Middle frontal gyrus (tissue), 1 donor: ENCODE data around the gene MCF2L2.
"Not testable (repeated sequence)": the region's sequence is repeated elsewhere in the genome, so short reads cannot be mapped to it uniquely, and the experiment has no call there.

ENCODE experiments used
- DNase-seq: peaks from one replicate; pipeline ENCODE4 v3.0.0-alpha.2; 2015; ENCODE audit warnings: low spot score; ENCODE audit errors: extremely low spot score

Gene MCF2L2

DNA sequence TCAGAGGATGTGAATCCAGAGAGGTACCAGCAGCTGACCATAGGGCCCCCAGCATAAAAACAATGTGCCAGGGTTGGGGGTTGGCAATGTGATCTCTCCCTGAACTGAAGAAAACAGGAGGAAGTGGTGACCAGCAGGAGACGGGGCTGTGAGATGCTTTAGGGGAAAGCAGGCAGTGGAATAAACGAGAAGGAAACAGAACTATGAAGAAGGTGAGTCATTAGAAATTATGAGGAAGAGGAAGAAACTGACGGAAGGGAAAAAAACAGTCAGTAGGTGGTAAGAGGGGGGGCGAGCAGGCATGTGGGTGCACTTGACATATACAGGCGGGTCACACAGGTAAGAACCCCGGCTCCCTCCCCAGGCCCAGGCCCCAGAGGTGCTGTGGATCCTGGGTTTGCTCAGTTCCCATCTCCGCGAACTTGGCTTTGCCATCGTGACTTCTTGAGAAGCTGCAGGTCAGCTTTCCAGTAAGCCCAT is 217.5 kb downstream of the MCF2L2 start:
- DNase-seq = no peak

DNA sequence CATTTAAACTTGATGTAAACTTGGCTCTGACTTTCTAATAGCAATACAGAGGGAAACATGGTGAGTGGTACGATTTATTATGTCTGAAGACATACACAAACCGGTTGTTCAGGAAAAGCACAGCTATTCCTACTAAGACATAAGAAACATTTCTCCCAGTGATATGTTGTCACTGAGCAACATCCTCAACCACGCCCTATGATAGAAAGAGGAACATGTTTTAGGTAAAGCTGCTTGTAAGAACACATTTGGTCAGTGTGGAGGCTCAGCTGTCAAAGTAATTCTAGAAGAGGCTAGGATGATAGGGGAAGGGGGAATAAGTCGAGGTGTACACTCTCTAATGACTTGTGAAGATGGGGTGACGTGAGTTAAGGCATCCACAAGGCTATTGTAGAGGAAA is 218.1 kb downstream of the MCF2L2 start:
- no peak for DNase-seq

DNA sequence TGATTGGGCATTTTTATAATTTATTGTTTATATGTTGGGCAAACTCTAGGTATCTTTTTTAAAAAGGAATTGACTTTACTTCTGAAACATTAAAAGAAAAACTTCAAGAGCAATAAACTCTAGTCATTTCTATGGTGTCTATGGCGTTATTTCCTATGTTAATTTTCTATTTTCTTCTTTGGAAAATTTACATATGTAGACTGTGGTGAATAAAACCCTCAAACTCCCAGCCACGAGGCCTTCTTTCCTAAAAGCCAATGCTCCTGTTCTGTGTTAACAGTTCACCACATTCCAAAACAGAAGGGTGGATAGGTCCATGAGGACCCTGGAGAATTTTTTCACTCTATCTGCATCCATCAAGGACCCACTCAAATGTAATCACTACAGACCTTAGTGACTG is 219.6 kb downstream of the MCF2L2 start:
- DNase-seq = no peak

DNA sequence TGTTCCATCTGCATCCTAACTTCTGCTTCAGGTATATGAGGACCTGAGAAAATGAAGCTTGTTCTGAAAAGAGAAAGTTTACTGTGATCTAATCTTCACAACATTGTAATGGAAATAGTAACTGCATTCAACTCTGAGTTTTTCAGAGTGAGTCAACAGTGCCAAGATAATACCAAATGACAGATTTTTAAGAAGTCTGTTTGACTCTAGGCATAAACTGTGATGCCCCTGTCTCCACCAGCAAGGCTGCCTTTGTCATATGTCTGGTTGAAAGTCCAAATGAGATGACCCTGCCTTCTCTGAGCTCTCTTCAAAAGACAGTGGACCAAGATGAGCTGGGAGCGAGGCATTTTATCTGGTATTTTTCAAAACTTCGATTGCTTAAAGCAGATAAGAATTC is 220.2 kb downstream of the MCF2L2 start:
- no peak for DNase-seq

DNA sequence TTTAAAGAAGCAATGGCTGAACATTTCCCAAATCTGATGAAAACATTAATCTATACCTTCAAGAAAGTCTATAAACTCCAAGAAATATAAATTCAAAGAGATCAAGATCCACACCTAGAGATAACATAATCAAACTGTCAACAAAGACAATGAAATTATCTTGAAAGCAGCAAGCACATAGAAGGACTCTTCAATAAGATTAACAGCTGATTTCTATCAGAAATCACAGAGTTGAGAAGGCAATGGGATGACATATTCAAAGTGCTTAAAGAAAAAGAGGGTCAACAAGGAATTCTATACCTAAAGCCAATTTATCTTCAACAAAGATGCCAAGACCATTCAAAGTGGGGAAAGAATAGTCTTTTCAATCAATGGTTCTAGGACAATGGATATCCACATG is 224.7 kb downstream of the MCF2L2 start:
- DNase-seq = no peak

DNA sequence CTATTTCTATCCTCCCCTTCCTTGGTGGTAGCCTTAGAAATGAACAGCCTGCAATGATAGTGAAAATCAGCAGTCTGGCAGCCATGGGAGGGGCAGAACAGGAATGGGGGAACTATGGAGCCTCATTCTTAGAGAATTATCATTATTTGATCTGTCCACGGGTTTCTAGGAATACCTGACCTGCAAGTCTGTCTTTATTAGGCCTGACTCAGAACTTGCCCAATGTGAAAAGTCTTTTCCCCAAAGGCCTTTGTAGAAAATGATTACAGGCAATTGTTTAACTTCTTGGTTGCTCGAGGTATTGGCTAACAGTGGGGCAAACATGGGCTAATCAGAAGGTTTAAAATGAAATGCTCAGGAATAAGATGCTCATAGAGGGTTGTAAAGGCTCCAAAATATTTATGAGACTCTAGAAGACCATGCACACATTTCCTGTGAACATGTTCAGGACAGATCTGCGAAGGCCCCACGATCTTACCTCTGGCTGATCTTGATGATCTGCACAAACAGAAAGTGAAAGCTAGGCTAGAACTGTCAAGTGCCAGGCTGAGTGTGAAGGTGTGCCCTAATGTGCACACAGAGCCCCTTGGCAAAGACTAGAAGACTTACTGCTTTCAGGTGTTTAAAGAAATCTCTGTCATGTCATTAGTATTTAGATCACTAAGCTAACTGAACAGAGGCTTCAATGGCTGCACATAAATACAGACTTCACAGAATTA is 226.3 kb downstream of the MCF2L2 start:
- no peak for DNase-seq

DNA sequence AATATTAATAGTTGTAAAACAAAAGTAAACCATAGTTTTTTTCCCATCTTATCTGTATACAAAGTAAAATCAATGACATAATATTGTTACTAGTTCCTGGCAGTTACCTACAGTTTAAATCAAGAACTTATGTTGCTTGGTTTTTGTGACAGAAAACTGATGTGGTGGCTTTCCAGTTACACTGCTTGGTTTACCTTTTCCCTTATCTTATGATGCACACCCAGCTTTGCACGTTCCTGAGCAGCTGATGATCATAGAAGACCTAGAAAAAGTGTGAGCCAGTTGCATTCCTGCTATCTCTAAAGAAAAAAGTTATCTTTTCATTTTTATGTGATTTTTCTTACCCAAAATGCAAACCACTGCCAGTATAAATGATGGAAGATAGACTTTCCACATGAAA is 229.5 kb downstream of the MCF2L2 start:
- DNase-seq = no peak

DNA sequence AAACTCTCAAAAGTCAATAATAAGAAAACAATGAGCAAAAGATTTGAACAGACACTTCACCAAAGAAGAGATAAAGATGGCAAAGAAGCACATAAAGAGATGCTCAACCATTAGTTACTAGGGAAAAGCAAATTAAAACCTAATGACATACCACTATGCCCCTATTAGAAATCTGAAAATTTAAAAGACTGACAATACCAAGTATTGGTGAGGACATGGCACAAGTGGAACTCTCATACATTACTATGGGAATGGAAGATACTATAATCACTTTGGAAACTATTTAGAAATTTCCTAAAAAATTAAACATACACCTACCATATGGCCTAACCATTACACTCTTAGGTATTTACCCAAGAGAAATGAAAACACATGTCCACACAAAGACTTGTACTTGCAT is 230.7 kb downstream of the MCF2L2 start:
- no peak for DNase-seq

DNA sequence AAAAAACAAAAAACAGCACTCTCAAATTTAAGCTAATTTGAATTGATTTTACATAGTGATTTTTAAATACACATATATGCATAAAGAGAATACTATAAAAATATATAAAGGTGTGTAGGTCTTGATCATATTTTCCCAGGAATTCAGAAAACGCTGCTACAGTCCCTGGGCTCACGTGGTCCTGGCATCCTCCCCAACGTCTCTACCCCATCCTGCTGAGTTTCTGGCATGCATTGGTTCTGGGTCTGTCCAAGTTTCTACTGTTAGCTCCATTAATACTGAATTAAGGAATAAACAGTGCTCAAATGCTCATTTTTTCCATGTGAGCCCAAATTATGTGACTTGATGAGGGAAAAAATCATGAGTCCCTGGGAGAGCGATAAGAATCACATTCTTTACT is 233.2 kb downstream of the MCF2L2 start:
- no peak for DNase-seq

DNA sequence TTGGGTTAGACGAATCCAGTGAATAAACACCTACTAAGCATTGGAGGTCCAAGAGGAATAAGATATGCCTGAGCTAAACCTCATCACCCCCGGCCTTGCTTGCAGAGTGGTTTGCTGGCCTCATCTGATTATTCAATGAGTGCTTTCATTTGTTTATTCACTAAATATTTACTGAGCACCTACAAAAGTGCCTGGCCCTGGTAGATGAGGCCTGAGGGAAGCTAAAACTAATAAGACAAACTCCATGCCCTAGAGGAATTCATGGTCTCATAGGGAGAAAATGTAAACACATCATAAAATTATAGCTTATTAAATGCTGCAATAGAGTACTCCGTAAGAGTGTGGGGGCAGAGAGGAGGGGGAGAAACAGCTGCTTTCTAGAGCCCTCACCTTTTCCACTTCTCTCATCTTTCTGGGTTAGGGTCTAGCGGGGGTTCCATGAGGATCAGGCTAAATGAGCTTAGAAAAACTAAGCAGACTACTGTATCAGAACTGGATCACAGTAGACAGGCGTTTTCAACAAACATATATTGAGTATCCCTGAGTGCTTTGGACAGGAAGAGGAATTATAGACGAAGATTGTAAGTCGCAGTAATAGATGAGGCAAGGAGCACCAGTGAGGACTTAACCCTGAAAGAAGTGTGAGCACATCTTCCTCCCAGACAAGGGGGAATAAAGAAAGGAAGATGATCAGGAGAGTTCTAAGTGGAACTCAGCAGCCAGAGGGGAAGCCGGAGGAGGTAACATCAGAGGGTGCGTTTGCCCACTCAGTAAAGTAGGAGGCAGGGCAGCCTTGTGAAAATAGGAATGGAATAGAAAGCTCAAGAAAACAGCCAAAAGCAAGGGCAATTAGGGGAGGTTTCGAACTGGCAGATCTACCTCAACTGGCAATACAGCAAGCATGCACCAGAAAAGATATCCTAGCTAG is 234.4 kb downstream of the MCF2L2 start:
- DNase-seq = no peak

DNA sequence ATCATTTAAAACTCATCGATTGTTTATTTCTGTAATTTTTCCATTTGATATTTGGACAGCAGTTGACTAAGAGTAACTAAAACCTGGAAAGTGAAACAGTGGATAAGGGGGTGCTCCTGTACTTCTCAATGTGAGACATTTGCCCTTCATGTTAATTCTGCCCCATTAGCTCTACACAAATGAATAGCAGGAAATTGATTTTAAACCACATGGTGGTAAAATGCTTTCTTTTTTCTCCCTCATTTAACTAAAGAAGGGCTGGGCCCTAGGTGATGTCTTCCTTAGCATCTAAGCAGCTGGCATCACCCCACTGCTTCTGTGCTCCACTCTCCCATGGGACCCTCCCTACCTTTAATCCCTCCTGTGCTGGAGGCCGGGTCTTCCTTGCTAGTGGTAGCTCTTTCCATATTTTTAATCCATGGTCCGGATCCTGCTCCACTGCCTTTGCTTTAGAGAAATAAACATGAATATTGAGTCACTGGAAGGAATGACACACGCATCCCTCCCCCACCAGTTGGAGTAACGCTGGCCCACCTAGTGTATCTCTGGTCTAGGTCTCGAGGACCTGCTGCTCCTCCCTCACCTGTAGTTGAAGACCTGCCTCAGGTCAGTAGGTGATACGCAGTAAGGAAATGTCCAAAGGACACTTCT is 235.6 kb downstream of the MCF2L2 start:
- DNase-seq = no peak

DNA sequence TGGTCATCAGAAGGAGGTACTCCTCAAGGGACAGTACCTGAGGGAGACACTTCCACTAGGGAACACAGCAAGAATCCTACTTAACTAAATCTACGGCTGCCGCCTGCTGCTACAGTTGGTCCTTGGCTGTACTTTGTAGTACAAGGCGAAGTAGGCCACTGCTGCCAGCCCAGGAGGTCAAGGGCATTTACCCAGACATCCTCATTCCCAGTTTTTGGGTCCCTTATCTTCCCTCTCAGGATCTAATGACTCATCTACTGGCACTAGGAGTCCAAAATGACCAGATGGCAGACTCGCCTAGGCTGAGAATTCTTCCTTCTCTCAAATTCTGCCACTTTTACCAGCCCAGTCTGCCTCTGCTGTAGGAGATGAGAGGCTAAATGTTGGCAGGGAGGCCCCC is 238.8 kb downstream of the MCF2L2 start:
- no peak for DNase-seq

DNA sequence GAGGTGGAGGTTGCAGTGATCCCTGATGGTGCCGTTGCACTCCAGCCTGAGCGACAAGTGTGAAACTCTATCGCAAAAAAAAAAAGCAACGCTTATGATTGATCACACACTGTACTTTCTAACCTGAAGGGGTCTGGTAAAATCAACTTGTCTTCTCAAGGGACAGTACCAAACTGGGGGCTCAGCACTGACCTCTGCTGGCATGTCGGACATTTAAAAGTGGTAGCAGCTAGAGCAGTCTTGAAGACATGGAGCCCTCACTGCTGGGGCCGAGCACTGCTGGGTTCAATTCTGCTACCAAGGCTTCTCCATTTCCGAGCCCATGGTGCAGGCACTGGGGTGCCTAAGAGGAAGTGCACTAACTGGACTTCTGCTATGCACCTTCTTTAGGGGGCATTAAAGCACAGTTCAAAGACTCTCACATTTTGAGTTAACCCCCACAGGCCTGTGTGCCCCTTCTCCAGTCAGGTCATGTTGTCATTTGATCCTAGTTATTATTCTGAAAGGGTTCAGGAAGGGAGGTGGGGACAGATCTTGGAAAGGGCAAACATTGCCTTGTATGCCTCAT is 239.4 kb downstream of the MCF2L2 start:
- DNase-seq = no peak

DNA sequence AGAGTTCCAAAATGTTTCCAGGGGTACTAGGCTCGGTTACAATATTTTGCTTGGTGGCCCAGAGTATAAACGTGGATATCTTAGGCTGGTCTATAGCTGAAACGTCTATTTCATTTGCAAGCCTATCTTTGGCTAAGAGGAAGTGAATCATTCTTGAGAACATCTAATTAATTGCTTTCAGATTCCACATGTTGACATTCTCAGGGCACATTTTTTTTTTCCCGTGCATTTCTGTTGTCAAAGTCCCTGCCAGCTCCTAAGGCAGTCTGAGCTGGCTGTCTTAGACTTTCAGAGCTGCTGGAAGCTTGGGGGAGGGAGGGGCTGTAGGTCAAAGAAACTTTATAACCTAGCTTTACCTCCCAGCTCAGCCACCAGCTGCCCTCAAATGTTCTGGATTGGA is 242.7 kb downstream of the MCF2L2 start:
- DNase-seq = no peak

DNA sequence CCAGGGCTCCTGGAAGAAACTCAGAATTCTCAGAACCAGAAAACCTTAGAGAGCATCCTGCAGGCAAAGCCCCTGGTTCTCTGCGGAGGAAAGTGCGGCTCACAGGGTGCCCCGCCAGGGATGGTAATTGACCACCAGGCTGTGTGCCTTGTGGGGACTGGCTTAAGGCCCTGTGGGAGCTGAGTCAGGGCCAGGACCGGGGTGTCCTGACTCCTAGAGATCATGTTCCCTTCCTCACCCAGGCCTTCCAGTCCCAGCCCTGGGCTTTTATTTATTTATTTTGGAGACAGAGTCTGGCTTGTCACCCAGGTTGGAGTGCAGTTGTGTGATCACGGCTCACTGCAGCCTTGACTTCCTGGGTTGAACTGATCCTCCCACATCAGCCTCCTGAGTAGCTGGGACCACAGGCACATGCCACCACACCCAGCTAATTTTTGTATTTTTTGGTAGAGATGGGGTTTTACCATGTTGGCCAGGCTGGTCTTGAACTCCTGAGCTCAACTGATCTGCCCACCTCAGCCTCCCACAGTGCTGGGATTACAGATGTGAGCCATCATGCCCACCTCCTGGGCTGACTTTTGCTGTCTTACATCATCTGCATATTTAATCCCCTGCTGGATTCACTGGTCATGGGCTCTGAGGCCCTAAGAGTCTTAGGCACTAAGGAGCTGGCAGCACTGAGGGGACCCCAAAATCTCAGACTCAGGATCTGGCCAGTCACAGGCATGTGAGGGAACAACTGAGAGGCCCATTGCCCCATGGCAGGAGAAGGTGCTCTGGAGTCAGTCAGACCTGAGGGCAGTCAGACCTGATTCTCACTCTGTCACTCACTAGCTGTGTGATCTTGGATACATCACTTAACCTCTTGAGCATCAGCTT is 245.4 kb downstream of the MCF2L2 start:
- DNase-seq = no peak

DNA sequence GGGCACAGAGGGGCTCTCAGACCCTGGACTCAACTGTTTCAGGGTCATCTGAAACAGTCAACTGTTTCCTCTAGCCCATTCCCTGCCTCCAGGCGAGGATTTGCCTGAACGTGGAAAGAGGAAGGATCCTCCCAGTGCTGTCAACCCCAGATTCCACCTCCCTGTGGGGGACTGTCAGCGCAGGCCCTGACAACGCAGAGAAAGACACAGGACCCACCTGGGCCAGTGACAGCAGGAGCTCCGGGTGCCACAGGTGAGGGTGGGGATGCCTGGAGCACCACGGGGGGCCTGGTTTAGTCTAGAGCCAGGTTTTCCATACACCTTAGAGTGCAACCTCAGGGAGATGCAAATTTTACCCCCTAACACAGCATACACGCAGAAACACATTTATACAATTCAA is 246.3 kb downstream of the MCF2L2 start:
- DNase-seq = no peak

DNA sequence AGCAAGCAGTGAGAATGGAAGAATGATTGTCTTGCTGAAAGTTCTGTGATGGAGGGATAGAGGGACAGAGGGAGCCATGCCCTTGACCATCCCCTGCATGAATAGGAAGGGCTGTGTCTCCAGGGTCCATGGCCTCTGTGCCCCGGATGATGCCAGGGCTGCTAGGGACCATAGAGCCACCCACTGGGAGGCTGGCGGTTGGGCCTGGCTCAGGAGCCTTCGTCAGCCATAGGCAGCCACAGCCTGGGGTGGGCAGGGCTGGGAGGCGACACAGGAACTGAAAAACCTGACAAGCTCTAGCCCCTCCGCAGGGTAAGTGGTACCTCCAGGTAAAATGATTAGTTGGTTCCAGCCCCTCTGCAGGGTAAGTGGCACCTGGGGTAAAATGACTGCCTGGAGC is 246.8 kb downstream of the MCF2L2 start:
- DNase-seq = no peak

DNA sequence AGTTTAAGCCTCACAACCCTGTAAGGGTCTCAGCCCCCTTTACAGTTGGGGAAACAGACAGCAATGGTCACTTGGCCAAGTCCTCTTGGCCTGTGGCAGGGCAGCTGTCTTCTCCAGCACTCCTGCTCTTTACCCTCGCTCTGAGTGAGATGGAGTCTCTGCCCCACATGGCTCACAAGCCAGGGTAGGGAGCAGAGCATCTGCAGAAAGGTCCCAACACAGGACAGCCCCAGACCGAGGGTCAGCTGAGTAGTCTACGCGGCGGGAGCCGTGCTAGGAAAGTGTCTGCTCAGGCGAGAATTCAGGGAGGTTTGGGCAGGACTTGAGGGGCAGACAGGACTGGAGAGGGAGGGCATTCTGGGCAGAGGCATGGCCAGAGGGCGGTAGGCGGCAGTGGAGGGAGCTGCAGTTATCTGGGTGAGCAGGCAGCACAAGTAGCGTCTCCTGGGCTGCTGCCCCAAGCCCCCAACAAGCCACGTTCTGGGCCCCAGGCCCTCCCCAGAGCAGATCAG is 247.6 kb downstream of the MCF2L2 start:
- no peak for DNase-seq

DNA sequence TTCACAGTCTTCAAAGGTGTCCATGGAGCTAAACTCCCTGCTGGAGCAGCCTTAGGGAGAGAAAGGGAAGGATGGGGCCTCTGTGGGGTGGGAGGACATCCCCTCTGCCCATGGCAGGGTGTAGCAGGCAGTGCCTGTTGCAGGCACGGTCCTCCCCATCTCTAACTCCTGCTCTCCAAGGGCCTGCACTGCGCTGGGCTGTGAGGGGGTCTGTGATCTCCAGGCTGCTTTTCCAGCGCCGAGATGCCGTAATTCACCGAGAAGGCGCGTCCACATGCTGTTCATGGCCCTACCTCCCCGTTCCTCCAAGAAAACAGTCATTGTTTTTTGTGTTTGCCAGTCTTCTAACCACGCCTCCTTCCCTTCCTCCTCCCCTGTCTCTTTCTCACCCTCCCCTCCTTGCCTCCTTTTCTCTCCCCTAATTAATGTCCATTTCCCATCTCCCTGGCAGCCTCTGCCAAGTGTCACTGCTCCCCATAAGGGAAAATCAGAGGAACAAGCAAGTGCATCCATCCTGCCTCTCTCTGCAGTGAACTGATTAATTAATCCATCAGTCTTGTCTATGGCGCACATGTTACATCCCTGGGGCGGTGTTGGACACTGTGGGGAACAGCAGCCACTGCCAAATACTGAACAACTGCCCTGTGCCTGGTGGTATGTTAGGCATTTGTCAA is 248.2 kb downstream of the MCF2L2 start:
- DNase-seq = no peak

DNA sequence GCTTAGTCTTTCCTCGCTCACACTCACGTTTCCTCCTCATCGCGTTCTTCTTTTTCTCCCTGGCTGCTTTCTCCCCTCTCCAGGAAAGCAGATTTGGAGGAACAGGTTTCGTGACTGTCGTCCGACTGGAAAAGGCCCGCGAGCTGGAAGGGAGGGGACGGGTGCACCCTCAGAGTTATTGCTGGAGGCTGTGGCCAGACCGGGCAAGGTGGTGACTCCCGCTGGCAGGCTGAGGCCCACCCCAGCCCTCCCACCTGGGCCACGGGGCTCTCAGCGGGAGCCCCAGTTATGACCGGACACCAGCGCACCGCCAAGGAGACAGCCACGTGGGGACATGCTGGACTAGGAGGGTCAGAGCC is 248.9 kb downstream of the MCF2L2 start:
- not testable (repeated sequence) for DNase-seq
